Measurements from ENCODE around the gene SERPINI1.
A peak's percentile ranks its signal among the peaks of the same experiment; 100 is the strongest.

SERPINI1 gene

DNA sequence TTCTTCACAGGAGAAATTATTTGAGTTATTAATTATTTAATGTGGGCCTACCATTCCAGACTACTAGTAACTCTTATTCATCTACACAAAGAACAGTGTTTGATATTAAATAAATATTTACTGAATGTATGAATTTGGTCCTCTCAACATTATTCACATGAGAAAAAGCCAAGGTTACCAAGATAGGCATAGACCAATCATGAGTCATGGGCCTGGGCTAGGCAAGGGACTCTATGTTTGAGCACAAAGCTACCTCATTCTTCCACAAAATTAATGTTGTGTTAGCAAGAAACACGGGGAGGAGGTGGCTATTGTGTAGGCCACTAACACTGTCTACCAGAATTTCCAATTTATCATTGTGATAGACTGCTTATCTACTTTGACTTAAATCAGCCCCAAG lies 115.7 kb downstream of the SERPINI1 start:
- DNase-seq (ENCODE audit: low spot score) = no peak

DNA sequence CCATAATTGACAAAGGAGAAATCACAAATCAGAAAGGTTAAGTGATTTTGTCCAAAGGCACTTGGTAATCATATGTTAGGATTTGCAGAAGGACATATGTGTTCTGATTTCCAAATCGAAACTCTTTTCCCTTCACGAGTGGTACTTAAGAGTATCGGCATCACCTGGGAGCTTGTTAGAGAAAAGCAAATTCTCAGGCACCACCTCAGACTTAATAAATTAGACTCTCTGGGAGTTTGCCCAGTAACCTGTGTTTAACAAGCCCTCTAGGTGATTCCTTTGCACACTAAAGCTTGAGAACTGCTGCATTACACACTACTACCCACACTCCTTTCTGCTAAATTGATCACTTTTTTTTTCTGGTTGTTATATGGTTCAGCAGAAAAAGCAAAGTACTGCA lies 116.2 kb downstream of the SERPINI1 start:
- no peak for DNase-seq (ENCODE audit: low spot score)

DNA sequence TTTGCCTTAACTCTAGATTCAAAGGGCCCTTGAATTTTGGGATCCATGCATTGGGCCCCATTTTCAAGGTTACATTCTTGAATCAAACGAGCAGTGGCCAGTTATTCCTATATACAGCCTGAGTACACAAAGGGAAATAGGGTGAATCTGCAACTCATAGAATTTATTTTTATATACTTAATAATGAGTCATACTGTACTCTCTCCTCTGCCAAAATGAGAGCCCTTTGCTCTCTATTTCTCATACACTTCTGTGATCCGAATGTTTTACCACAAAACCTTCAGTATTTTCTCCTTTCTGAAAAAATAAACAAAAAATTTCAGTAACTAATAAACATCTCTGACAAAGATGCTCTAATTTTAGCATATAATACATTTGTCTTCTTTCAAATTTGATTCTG lies 116.7 kb downstream of the SERPINI1 start:
- DNase-seq (ENCODE audit: low spot score) = no peak

GRCh38 chr3:167854063-167854462 lies 118.5 kb downstream of the SERPINI1 start:
- DNase-seq (ENCODE audit: low spot score) = no peak

DNA sequence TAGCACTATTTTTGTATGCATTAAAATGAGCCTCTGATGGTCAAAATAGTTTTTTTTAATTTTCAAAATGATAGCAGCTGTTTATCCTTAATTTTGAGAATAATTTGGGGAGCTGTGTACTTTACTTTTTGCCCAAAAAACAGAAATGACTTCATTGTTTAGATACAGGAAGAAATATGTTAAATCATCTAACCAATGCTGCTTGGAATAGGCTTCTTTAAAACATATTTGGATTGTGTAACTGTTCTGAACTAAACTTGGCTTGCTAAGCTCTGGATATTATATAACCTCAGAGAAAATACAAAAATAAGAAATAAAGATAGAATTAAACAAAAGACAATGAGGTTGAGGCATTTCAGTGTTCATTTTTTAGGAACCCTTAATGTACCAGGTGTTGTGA lies 119.3 kb downstream of the SERPINI1 start:
- no peak for DNase-seq (ENCODE audit: low spot score)

DNA sequence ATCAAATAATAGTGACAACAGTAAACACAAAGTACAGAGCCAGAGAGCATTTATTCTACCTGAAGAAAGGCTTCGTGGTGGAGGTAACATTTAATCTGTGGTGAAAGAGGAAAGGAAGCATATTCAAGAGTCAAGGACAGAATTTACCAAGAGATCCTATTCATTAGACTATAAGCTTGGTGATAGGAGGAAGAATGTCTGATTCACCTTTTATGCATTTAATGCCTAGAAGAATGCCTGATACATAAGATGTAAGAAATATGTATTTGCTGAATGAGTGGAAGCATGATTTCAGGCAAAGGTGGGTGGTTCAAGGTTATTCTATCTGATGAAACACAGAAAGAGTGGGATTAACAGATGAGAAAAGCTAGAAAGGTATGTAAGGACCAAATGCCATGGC lies 119.8 kb downstream of the SERPINI1 start:
- no peak for DNase-seq (ENCODE audit: low spot score)

GRCh38 chr3:167858865-167859264 lies 123.3 kb downstream of the SERPINI1 start:
- DNase-seq (ENCODE audit: low spot score) = no peak

GRCh38 chr3:167859610-167860009 lies 124.1 kb downstream of the SERPINI1 start:
- no peak for DNase-seq (ENCODE audit: low spot score)

DNA sequence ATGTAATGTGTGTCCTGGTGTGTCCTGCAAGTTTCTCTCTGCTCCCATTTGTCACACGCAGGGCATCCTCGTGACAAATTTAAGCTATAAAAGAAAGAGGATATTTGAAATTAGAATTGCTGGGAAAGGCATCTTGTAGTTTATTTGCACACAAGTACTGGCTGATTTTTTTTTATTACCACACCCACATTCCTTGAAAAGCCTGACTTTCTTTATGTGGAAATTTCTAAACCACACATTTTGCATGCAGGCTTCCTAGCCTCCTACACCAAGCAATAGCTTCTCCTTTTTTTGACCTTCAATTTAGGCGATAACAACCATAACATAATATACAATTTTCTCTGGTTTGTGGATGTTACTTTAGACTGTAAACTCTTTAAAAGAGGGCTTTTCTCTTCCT lies 126.1 kb downstream of the SERPINI1 start:
- no peak for DNase-seq (ENCODE audit: low spot score)

DNA sequence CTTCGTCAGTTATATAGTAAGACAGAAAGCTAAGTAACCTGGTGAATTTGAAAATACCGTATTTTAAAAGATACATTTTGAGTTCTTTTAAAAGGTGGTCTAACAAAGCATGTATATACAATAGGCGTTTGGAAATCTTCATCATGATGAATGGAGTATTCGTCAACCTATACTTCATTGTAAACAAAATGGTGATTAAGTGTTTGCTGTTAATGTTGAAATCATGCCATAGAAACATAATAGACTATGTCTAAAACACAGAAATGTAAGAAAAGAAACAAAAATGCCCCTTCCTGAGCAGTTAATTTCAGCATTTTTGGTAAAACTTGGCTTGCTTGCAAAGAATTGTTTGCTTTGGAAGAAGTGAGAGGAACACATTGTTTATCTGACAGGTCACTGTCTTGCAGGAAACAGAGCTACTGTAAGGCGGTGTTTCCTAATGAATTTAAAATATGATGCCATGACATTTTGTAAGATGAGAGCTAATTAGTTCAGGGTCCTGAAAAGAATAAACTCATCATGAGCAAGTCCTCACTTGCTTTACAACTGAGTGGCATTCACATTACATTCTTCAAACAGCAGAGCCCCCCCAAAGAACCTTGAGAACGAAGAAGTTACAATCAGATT lies 126.7 kb downstream of the SERPINI1 start:
- DNase-seq (ENCODE audit: low spot score) = no peak

DNA sequence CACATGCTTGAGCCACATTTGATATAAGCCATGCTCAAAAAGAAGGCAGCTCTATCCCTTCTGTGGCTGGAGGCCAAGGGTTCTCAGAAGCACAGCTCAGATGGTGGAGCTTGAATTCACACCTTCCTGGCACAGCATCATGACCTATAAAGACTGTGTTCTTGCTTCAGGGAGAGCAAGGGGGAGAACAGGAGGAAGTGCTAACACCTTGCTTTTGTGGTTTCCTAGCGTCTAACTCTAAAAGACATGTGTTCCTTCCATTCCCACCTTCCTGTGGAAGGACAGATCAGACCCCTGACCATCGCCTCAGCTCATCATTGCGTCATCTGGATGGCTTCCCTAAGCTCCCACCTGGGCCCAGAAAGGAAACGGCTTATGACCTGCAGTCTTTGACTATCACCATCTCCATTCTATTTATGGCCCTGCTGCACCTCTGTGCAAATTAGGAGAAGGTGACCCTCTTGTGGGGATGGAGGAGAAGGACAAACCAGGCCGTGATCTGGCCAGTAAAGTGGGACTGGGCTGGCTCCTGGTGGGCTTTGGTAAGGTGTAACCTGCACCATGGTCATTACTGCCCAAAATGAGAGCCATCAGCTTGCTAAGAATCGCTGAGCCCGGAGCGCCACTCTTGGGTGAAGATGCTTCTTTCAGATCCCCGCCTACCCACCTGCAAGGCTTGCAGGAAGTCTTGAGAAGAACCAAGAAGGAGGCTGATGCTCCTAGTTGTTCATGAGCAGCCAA lies 128.5 kb downstream of the SERPINI1 start:
- DNase-seq (ENCODE audit: low spot score) = no peak

GRCh38 chr3:167864552-167864874 lies 129.0 kb downstream of the SERPINI1 start:
- DNase-seq (ENCODE audit: low spot score) = peak; percentile 40

DNA sequence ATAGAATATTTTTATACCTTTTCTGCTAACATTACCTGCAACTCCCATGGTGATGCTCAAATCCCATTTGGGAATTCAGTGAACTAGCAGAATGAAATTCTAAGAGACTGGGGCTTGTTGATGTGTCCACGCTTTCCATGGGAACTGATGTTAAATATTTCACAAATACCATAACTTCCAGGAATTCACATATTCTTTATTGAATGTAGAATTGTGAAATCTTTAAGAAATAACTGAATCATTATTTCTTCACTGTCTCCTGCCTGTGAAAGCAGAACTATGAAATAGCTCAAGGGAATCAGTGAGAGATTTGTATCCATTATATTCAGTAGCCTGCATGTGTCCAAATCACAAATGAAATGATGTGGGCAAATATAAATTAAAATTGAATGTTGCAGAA lies 130.8 kb downstream of the SERPINI1 start:
- no peak for DNase-seq (ENCODE audit: low spot score)

DNA sequence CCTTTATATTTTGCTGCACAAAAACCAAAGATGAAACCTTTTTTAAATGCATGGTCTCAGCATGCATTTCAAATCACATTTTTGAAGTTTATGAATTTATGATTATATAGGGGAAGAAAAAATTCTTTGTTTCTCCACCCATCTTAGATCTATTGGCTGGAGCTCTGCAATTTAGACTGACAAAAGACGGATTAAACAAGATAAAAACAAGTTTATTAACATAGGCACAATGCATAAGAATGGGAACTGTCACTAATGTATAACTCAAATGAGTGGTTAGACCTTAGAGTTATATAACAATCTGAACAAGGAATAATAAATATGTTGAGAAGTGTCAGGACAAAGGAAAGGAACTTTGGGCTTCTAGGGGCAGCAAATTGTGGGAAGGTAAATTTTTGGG lies 132.5 kb downstream of the SERPINI1 start:
- DNase-seq (ENCODE audit: low spot score) = no peak

- DNase-seq (ENCODE audit: low spot score) = peak; percentile 13
These were observed 134.7 kb downstream of the SERPINI1 start for GRCh38 chr3:167870181-167870580.

DNA sequence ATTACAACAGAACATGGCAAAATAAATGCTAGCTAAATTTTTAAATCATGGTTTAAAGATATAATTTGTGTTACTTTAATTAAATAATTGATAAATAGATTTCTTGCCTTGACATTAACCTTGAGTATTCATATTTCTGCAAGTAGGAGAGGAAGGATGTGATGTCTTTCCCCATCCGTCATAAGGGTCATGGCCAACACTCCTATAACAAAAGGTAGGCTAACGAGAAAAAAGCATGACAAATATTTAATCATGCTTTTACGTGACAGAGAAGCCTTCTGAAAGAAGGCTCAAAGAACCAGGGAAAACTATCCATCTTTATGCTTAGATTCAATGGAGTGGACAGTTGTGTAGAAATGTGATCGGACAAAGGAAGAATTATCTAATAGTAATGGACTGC lies 135.2 kb downstream of the SERPINI1 start:
- peak; percentile 82 for DNase-seq (ENCODE audit: low spot score)

GRCh38 chr3:167872032-167872431 lies 136.5 kb downstream of the SERPINI1 start:
- DNase-seq (ENCODE audit: low spot score) = no peak

DNA sequence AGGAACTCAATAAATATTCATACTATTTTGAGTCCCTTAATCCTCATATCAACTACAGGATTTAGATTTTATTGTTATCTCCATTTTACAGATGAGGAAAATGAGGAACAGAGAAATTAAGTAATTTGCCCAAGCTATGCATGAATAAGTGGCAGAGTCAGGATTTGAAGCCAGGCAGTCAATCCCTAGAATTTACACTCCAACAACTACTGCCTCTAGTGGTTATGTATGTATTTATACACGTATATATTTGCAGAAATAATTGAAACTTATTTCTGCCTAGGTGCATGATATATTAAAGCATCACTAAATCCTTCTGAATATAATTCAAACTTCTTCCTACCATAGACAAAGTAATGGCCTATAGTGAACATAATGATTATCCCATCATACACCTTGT lies 137.4 kb downstream of the SERPINI1 start:
- no peak for DNase-seq (ENCODE audit: low spot score)

- no peak for DNase-seq (ENCODE audit: low spot score)
These were observed 139.3 kb downstream of the SERPINI1 start for GRCh38 chr3:167874671-167875372.
